Type B pancreatic cell (in vitro differentiated cells): ENCODE data around the gene THAP10. TPM values are rescaled to one million over a fixed set of nuclear protein-coding genes. Genes with fewer than 3 reads are reported as not detected.
A peak's percentile ranks its signal among the peaks of the same experiment; 100 is the strongest.
"Not testable (repeated sequence)": the region's sequence is repeated elsewhere in the genome, so short reads cannot be mapped to it uniquely, and the experiment has no call there.

Experiments
- DNase-seq: peaks from one replicate; pipeline ENCODE4 v3.0.0; 2021; ENCODE audit warnings: mixed read lengths; ENCODE audit not compliant: unreplicated experiment; ENCODE audit errors: extremely low spot score
- H3K27ac Mint-ChIP-seq: 2 replicates; pipeline ENCODE4 v1.8.0; 2021; ENCODE audit warnings: mild to moderate bottlenecking, mixed read lengths
- H3K27me3 Mint-ChIP-seq: 2 replicates; pipeline ENCODE4 v1.8.0; 2021; ENCODE audit warnings: mixed read lengths
- H3K36me3 Mint-ChIP-seq: 2 replicates; pipeline ENCODE4 v1.8.0; 2021; ENCODE audit warnings: mixed read lengths
- H3K4me1 Mint-ChIP-seq: one replicate; pipeline ENCODE4 v1.8.0; 2021; ENCODE audit warnings: mixed read lengths; ENCODE audit not compliant: unreplicated experiment
- H3K4me3 Mint-ChIP-seq: 2 replicates; pipeline ENCODE4 v1.8.0; 2021; ENCODE audit warnings: mild to moderate bottlenecking, mixed read lengths
- H3K9me3 Mint-ChIP-seq: 2 replicates; pipeline ENCODE4 v1.8.0; 2021; ENCODE audit warnings: mixed read lengths
- CTCF ChIP-seq: fragments of 200-600 bp; sonication (generic); conservative IDR thresholded peaks from 2 replicates; pipeline ENCODE4 v1.5.0; 2021; ENCODE audit warnings: antibody characterized with exemption, mild to moderate bottlenecking
- total RNA-seq: library from RNA; stranded (reverse); gene quantifications from 2 replicates; pipeline ENCODE4 v1.2.1, GENCODE V29; 2021; ENCODE audit warnings: low replicate concordance

THAP10 gene
- total RNA-seq, 1 donor from 2014 or later = 5.3 TPM

GRCh38 chr15:70876683-70877082 is 15.6 kb downstream of the THAP10 start:
- peaks cover 4% of the 10 kb centered on the region for H3K4me1 Mint-ChIP-seq
- H3K9me3 Mint-ChIP-seq = peaks cover 5% of the 10 kb centered on the region
- H3K27me3 Mint-ChIP-seq = no peaks in the 10 kb centered on the region
- H3K27ac Mint-ChIP-seq = no peak overlapping the region
- DNase-seq = no peak
- no peaks in the 10 kb centered on the region for H3K36me3 Mint-ChIP-seq
- H3K4me3 Mint-ChIP-seq = no peak overlapping the region
- no peak for TF ChIP-seq CTCF

GRCh38 chr15:70876011-70876410 is 16.2 kb downstream of the THAP10 start:
- no peak for DNase-seq
- peaks cover 4% of the 10 kb centered on the region for H3K4me1 Mint-ChIP-seq
- H3K4me3 Mint-ChIP-seq = no peak overlapping the region
- peaks cover 5% of the 10 kb centered on the region for H3K9me3 Mint-ChIP-seq
- no peaks in the 10 kb centered on the region for H3K27me3 Mint-ChIP-seq
- TF ChIP-seq CTCF = no peak
- no peak overlapping the region for H3K27ac Mint-ChIP-seq
- no peaks in the 10 kb centered on the region for H3K36me3 Mint-ChIP-seq

- peaks cover 4% of the 10 kb centered on the region for H3K4me1 Mint-ChIP-seq
- no peak overlapping the region for H3K27ac Mint-ChIP-seq
- H3K9me3 Mint-ChIP-seq = peaks cover 5% of the 10 kb centered on the region
- no peak for DNase-seq
- H3K27me3 Mint-ChIP-seq = no peaks in the 10 kb centered on the region
- no peaks in the 10 kb centered on the region for H3K36me3 Mint-ChIP-seq
- TF ChIP-seq CTCF = peak; percentile 48
- H3K4me3 Mint-ChIP-seq = no peak overlapping the region
Observed at GRCh38 chr15:70875001-70875782, 17.0 kb downstream of the THAP10 start.

GRCh38 chr15:70873232-70874054 is 18.8 kb downstream of the THAP10 start:
- H3K4me1 Mint-ChIP-seq = peaks cover 8% of the 10 kb centered on the region
- no peaks in the 10 kb centered on the region for H3K27me3 Mint-ChIP-seq
- no peak for TF ChIP-seq CTCF
- no peaks in the 10 kb centered on the region for H3K36me3 Mint-ChIP-seq
- H3K27ac Mint-ChIP-seq = no peak overlapping the region
- H3K4me3 Mint-ChIP-seq = no peak overlapping the region
- DNase-seq = no peak
- H3K9me3 Mint-ChIP-seq = peaks cover 5% of the 10 kb centered on the region

GRCh38 chr15:70871490-70871889 is 20.7 kb downstream of the THAP10 start:
- not testable (repeated sequence) for H3K36me3 Mint-ChIP-seq, H3K27me3 Mint-ChIP-seq, DNase-seq, H3K4me3 Mint-ChIP-seq, H3K27ac Mint-ChIP-seq, H3K9me3 Mint-ChIP-seq
- peaks cover 15% of the 10 kb centered on the region for H3K4me1 Mint-ChIP-seq

GRCh38 chr15:70870051-70870450 is 22.2 kb downstream of the THAP10 start:
- no peak overlapping the region for H3K4me3 Mint-ChIP-seq
- H3K36me3 Mint-ChIP-seq = no peaks in the 10 kb centered on the region
- H3K9me3 Mint-ChIP-seq = peaks cover 5% of the 10 kb centered on the region
- TF ChIP-seq CTCF = no peak
- no peak for DNase-seq
- H3K27me3 Mint-ChIP-seq = no peaks in the 10 kb centered on the region
- H3K4me1 Mint-ChIP-seq = peaks cover 12% of the 10 kb centered on the region
- no peak overlapping the region for H3K27ac Mint-ChIP-seq
